T-helper 1 cell (primary cell): ENCODE measurements around the gene TDG.
"Not testable (repeated sequence)": the region's sequence is repeated elsewhere in the genome, so short reads cannot be mapped to it uniquely, and the experiment has no call there.

Source experiments
- DNase-seq, 5 donors: peaks; one replicate each; pipeline ENCODE4 v3.0.0-alpha.2; 2012 to 2020

TDG gene

GRCh38 chr12:103960616-103961227, 5.0 kb upstream of the TDG start:
- no peak for DNase-seq

- DNase-seq = no peak
These were observed 3.2 kb upstream of the TDG start for GRCh38 chr12:103962493-103962892.

GRCh38 chr12:103964805-103965204, 867 bp upstream of the TDG start:
- no peak for DNase-seq

- DNase-seq = no peak
These were observed 450 bp upstream of the TDG start for GRCh38 chr12:103965255-103965589.

GRCh38 chr12:103966736-103967135, 1.1 kb downstream of the TDG start:
- DNase-seq = no peak

DNA sequence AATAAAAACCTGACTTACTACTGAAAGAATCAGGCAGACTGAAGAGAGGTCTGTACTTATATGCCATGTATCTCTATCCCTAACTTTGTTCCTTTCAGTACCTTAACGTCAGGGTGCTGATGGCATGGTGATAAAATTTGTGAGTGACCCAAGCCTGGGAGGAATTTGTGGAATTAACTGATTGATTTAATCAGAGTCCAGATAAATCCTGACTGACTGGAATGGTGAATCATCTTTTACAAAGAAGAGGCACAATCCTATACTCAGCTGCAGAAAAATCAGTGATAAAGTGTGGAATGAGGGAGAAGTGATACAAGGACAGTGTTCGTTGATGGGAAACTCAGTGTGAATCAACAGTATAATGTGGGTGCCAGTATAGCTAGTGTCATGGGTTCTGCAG, 3.7 kb downstream of the TDG start:
- no peak for DNase-seq

- no peak for DNase-seq
These were observed 8.2 kb downstream of the TDG start for GRCh38 chr12:103973909-103974308.

DNA sequence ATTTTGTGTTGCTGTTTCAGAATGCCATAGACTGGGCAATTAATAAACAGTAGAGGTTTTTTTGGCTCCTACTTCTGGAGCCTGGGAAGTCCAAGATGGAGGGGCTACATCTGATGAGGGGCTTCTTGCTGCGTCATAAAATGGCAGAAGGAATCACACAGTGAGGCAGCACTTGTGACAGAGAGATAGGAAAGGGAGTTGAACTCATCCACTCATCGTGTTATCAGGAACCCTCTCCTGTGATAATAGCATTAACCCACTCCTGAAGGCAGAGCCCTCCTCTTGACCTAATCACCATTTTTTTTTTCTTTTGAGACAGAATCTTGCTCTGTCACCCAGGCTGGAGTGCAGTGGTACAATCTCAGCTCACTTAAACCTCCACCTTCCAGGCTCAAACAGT, 9.7 kb downstream of the TDG start:
- DNase-seq = no peak

DNA sequence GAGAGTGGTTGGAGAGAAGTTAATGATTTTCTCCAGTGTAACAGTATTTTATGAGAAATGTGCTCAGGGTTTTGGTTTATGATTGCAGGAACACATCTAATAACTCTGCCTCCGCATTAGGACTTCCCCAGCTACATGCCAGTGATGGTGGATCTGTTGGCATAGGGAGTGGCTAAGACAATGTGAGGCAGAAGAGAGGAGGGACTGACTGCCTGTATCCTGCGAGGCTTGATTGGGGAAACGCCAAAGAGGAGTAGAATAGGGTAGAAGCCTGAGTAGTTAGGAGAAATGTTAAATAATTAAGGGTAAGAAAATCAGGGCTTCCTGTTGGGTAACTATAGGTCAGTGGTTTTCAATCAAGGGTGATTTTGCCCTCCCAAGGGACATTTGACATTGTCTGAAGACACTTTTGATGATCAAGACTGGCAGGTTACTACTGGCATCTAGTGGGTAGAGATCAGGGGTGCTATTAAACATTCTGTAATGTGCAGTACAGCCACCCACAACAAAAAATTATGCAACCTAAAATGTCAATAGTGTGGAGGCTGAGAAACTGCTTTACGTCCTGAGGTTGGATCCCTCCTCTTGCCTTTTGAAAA, 12.8 kb downstream of the TDG start:
- no peak for DNase-seq

GRCh38 chr12:103986829-103987228, 21.2 kb downstream of the TDG start:
- DNase-seq = no peak

GRCh38 chr12:103994235-103994634, 28.6 kb downstream of the TDG start:
- DNase-seq = no peak

DNA sequence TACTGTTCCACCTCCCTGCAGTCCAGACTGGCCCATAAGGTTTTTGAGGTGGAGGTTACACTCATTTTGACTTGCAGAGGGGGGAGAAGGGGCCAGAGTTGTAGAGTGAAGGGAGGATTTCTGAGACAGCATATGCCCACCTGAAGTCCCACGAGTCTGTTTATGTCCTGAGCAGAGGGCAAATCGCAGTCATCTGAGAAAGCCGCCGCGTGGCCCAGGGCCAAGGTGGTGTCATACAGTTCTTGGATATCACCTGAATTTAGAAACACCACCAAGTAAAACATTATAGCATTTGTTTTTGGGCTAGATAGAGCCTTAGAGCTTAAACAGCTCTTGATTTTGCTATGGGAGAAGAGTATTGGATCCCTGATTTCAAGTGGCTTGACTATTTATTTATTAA, 30.9 kb downstream of the TDG start:
- no peak for DNase-seq

DNA sequence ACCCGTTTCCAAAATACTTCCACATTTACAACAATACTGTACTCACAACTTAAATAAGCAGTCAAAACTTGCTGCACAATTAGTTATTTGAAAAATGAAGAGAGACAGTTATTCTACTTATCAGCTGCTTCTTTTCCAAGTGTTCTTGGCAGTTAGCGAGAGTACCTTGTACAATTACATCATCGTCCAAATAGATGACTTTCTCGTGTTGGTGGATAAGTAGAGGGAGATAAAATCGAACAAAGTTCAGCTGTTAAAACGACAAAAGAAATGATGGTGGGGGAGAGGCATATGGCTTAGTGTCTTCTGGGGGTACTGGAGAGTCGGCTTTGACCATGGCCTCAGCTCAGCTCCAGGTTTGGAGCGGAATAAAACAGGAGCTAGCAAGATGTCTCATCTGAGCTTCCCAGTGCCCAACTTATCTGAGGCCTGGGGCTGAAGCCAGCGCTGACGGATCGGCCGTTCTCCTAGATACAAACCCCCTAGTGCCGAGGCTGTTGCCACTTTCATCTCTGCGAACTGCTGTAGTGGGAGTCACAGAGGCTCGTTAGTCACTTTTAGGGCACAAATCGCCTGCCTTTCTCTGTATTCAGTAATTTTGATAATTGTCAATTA, 31.7 kb downstream of the TDG start:
- DNase-seq = no peak

DNA sequence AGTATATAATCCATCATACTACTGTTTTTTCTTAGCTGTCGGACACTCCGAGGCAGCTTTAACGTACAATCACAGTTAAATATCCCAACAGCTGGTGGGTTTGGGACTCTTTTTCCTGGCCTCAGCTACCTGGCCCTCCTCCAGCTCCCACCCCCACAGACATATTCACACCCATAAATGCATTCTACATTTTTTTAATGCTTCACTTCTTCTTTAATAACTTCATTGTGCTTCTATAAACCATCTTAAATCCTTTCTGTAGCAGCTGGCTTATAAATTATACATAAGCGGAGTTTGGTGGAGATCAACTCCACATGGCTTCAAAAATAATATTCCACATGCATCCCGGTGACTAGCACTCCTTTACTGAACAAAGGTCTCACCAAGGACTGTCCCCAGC, 33.3 kb downstream of the TDG start:
- DNase-seq = no peak

DNA sequence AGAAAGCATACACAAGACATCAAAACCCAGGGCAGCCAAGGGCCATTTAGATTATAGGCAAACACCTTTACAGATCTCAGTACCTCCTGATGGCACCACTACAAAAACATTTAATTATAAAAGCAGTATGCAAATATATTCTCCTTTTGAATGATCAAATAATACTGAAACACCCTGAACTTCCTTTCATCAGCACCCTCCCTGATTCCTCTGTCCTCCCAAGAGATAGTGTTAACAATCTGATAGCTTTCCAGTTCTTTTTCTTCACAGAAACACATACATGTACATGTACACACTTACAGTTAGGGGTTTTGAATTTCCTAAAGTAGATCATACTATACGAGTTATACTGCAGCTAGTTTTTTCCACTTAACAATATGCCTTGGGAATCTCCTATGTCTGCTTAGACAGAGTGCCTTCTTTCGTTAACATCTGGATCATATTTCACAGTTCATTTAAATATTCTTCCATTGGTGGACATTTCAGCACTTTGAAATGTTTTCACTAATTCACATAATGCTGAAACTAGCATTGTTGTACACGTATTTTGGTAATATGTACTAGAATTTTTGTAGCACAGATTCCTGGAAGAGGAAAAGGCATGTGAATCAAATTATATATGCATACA, 35.2 kb downstream of the TDG start:
- no peak for DNase-seq

GRCh38 chr12:104002686-104003085, 37.0 kb downstream of the TDG start:
- DNase-seq = no peak

GRCh38 chr12:104003596-104003995, 37.9 kb downstream of the TDG start:
- no peak for DNase-seq

DNA sequence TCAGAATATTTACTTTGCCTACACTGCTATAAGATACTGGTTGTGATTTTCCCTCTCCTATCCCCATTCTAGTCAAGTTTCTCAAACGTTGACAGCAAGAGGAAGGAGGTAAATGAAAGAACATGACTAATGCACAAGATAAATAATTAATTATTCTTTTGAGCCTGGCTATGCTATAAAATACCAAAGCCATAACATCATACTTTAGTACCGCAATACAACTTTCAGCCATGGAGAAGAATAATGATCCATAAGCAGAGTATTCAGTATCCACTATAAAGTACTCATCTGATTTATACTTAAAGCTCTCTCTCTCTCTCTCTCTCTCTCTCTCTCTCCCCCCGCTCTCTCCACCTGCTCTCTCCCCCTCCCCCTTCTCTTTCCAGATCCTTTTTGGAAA, 41.3 kb downstream of the TDG start:
- no peak for DNase-seq

GRCh38 chr12:104010121-104010520, 44.4 kb downstream of the TDG start:
- DNase-seq = no peak

DNA sequence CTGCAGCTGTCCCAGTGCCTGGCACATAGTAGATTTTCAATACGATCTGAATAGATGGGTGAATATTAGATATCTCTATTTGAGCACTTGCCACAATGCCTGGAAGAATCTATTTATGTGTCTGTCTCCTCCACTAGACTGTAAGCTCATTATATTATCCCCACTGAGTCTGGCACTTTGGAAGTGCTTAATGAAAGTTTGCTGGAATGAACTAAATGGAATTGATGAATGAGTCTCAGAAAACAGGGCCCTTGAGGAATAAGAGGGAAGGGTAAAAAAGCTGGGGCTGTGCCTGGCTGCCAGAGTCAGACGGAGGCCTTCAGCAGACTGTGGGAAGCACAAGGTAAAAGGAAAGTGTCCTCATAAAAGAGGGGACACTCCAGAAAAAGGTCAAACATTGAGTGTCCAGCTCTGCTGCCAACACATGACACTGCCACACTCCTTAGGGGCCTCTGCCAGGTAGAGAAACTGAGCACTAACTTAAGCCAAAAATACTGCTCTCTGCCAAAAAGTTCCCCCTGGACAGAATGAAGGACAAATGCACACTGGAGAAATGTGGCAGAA, 45.0 kb downstream of the TDG start:
- no peak for DNase-seq

GRCh38 chr12:104011253-104011652, 45.6 kb downstream of the TDG start:
- no peak for DNase-seq

DNA sequence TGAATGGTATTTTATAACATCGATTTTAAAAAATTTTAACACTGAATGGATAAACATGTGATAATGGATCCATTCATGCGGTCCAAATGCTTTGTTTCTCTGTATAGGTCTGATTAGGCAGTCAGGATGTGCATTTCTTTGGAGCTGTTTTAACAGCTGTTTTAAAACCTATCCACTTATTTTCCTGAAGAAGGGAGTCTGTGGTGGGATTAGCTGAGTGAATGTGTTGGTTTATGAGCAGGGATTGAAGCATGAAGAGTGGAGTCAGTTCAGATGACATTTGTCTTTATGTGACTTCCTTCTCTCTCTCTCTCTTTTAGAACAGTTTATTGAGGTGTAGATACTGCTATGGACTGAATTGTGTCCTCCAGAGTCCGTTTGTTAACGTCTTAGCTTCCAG, 46.7 kb downstream of the TDG start:
- no peak for DNase-seq

- not testable (repeated sequence) for DNase-seq
These were observed 56.2 kb downstream of the TDG start for GRCh38 chr12:104021862-104022261.

- DNase-seq = no peak
These were observed 57.1 kb downstream of the TDG start for GRCh38 chr12:104022786-104023185.
